Gastroesophageal sphincter (tissue), 4 donors: Measurements from ENCODE around the gene DPT. TPM values are rescaled to one million over a fixed set of nuclear protein-coding genes. Genes with fewer than 3 reads are reported as not detected.

Experiments used
- ATAC-seq: fragments of 150-250 bp; one replicate; pipeline ENCODE4 v1.9.1; 2016; ENCODE audit warnings: mild to moderate bottlenecking, moderate library complexity
- H3K27ac ChIP-seq, 4 donors: fragments of 200-600 bp; sonication (generic) in 3 of 4; 1 replicate in 3 of 4; 2 replicates in 1 of 4; pipeline ENCODE4 v1.5.1; 2016 to 2019
- H3K27me3 ChIP-seq: fragments of 200-600 bp; sonication (generic); one replicate; pipeline ENCODE4 v1.5.1; 2019
- H3K36me3 ChIP-seq, 2 donors: fragments of 200-600 bp; sonication (generic); one replicate each; pipeline ENCODE4 v1.5.1; 2019; ENCODE audit warnings: control low read depth in 1 of 2
- H3K4me1 ChIP-seq, 3 donors: fragments of 200-600 bp; sonication (generic); 1 replicate in 2 of 3; 2 replicates in 1 of 3; pipeline ENCODE4 v1.5.1; 2016 to 2019; ENCODE audit warnings: control low read depth in 2 of 3
- H3K4me3 ChIP-seq, 2 donors: fragments of 200-600 bp; sonication (generic); one replicate each; pipeline ENCODE4 v1.5.1; 2019; ENCODE audit warnings: mild to moderate bottlenecking in 1 of 2, moderate library complexity in 1 of 2
- H3K9me3 ChIP-seq, 3 donors: fragments of 200-600 bp; sonication (generic); one replicate each; pipeline ENCODE4 v1.5.1; 2017 to 2019; ENCODE audit warnings: control low read depth in 2 of 3
- CTCF ChIP-seq, 4 experiments: fragments of 200-600 bp in 2 of 4; fragments of 450-650 bp in 2 of 4; sonication (generic) in 1 of 4; IDR thresholded peaks; one replicate each; pipeline ENCODE4 v1.5.1; 2017 to 2019; ENCODE audit warnings: antibody characterized with exemption in 4 of 4, mild to moderate bottlenecking in 2 of 4, moderate library complexity in 2 of 4
- EP300 ChIP-seq: sonication (generic); formaldehyde crosslinking; IDR thresholded peaks from one replicate; pipeline ENCODE4 v1.6.1; 2017; ENCODE audit warnings: antibody characterized with exemption, mild to moderate bottlenecking
- POLR2A ChIP-seq, 2 donors: fragments of 450-650 bp; IDR thresholded peaks; one replicate each; pipeline ENCODE4 v1.6.1; 2017; ENCODE audit warnings: antibody characterized with exemption in 2 of 2, mild to moderate bottlenecking in 2 of 2, moderate library complexity in 1 of 2
- POLR2AphosphoS5 ChIP-seq: sonication (generic); formaldehyde crosslinking; IDR thresholded peaks from one replicate; pipeline ENCODE4 v1.6.1; 2017; ENCODE audit warnings: antibody characterized with exemption
- WGBS, 2 donors: methylation state at CpG; one replicate each; pipeline ENCODE4 v1.1.5; 2018; ENCODE audit warnings: low coverage in 1 of 2; 5-methylcytosine and 5-hydroxymethylcytosine counted together
- total RNA-seq, 4 donors: library from RNA; depleted of rRNA; stranded (reverse); fragments of >200 nt; gene quantifications; one replicate each; pipeline ENCODE4 v1.1.0, GENCODE V29; 2016

Gene DPT
- total RNA-seq, 4 donors from 2014 or later, result 75.2 to 354 (median 130) TPM

- no peak for ATAC-seq
- H3K27me3 ChIP-seq, result no peaks in the 10 kb centered on the region
- peaks cover 0 to 13% (median 0%) of the 10 kb centered on the region in 3 donors for H3K4me1 ChIP-seq
- H3K9me3 ChIP-seq, result no peaks in the 10 kb centered on the region
- H3K4me3 ChIP-seq, result no peak overlapping the region
- TF ChIP-seq POLR2A (IDR thresholded peaks at IDR 0.05), result no peak
- no peak for TF ChIP-seq POLR2AphosphoS5
- TF ChIP-seq CTCF (IDR thresholded peaks at IDR 0.05), result no peak
- no peak for TF ChIP-seq EP300
- no peaks in the 10 kb centered on the region for H3K36me3 ChIP-seq
- 22% methylated on average over 2 of the region's 2 CpGs; no CpG with 5 or more reads in 1 of the 2 donors for WGBS, 2 donors
- no peak overlapping the region for H3K27ac ChIP-seq
These were observed 75.4 kb downstream of the DPT start for GRCh38 chr1:168653567-168653966.

GRCh38 chr1:168645721-168646120, 83.3 kb downstream of the DPT start:
- H3K27ac ChIP-seq, result no peak overlapping the region
- H3K27me3 ChIP-seq, result no peaks in the 10 kb centered on the region
- H3K36me3 ChIP-seq, result no peaks in the 10 kb centered on the region
- TF ChIP-seq EP300 (no peak), POLR2A (IDR thresholded peaks at IDR 0.05) (no peak), CTCF (IDR thresholded peaks at IDR 0.05) (no peak), POLR2AphosphoS5 (no peak)
- peaks cover 0 to 13% (median 0%) of the 10 kb centered on the region in 3 donors for H3K4me1 ChIP-seq
- no peak for ATAC-seq
- H3K9me3 ChIP-seq, result no peaks in the 10 kb centered on the region
- 83 to 100% methylated on average over 3 of the region's 3 CpGs for WGBS, 2 donors
- no peak overlapping the region for H3K4me3 ChIP-seq

Other genes starting within 250 kb of the DPT start
- gene XCL2, start 185.2 kb downstream of the DPT start, total RNA-seq, result 1 to 10 TPM in 1 of 4 donors, not detected in 3; 2.0 TPM
- gene XCL1, start 152.6 kb downstream of the DPT start, total RNA-seq, result under 1 TPM in 1 of 4 donors, not detected in 3; 0.47 TPM